ENCODE data around the gene EFS.
"Not testable (repeated sequence)": the region's sequence is repeated elsewhere in the genome, so short reads cannot be mapped to it uniquely, and the experiment has no call there.

Gene EFS
- total RNA-seq: 0 reads per million in 4 donors

GRCh38 chr14:23365036-23365731, at the start of gene EFS:
EFS (minus strand) TSS chr14:23365172; CDS start chr14:23365025, 147 bp downstream.
- no peak for DNase-seq

- DNase-seq: no peak
Measured at GRCh38 chr14:23414254-23414653, 49.3 kb upstream of the EFS start.

GRCh38 chr14:23413681-23414080, 48.7 kb upstream of the EFS start:
- no peak for DNase-seq

GRCh38 chr14:23411563-23412525, 46.9 kb upstream of the EFS start:
- DNase-seq: no peak

- DNase-seq: no peak
Measured at GRCh38 chr14:23409966-23410635, 45.1 kb upstream of the EFS start.

GRCh38 chr14:23409475-23409874, 44.5 kb upstream of the EFS start:
- DNase-seq: peak in 1 of 5 donors; percentile 26

- DNase-seq: no peak
Measured at GRCh38 chr14:23408307-23408630, 43.3 kb upstream of the EFS start.

GRCh38 chr14:23407516-23408306, 42.7 kb upstream of the EFS start, which contains the start of gene MYH6:
MYH6 (minus strand) TSS chr14:23408273; CDS start chr14:23407223, 1,050 bp downstream.
- DNase-seq: no peak

- no peak for DNase-seq
Measured at GRCh38 chr14:23406725-23407355, 41.9 kb upstream of the EFS start.

- no peak for DNase-seq
Measured at GRCh38 chr14:23406244-23406643, 41.3 kb upstream of the EFS start.

- DNase-seq: no peak
Measured at GRCh38 chr14:23405516-23406025, 40.6 kb upstream of the EFS start.

- no peak for DNase-seq
Measured at GRCh38 chr14:23405096-23405495, 40.1 kb upstream of the EFS start.

GRCh38 chr14:23404331-23404900, 39.4 kb upstream of the EFS start:
- no peak for DNase-seq

- DNase-seq: no peak
Measured at GRCh38 chr14:23403908-23404307, 38.9 kb upstream of the EFS start.

GRCh38 chr14:23403139-23403438, 38.1 kb upstream of the EFS start:
- no peak for DNase-seq

- DNase-seq: no peak
Measured at GRCh38 chr14:23402296-23403138, 37.5 kb upstream of the EFS start.

- no peak for DNase-seq
Measured at GRCh38 chr14:23401291-23401690, 36.3 kb upstream of the EFS start.

- DNase-seq: not testable (repeated sequence)
Measured at GRCh38 chr14:23400496-23401149, 35.7 kb upstream of the EFS start.

- no peak for DNase-seq
Measured at GRCh38 chr14:23399591-23399990, 34.6 kb upstream of the EFS start.

GRCh38 chr14:23399136-23399535, 34.2 kb upstream of the EFS start:
- DNase-seq: no peak
